HEK293 (cell line): Measurements from ENCODE around the gene HS1BP3.

Source experiments
- CTCF ChIA-PET: fragments of 350-600 bp; formaldehyde crosslinking; extraction: SDS; loops from one replicate; lab custom pipeline; 2021; ENCODE audit warnings: antibody characterized with exemption; lab: Yijun Ruan, JAX
- POLR2A ChIA-PET: fragments of 300-600 bp; formaldehyde crosslinking; extraction: SDS; loops from one replicate; lab custom pipeline; 2020; ENCODE audit warnings: antibody characterized with exemption, inconsistent platforms; lab: Yijun Ruan, JAX
- H3K27ac ChIP-seq: fragments of 200-500 bp; sonication (Bioruptor generic); 2 replicates; pipeline ENCODE4 v1.5.1; 2014; ENCODE audit warnings: low read depth, low read length, control low read depth, inconsistent platforms; ENCODE audit errors: extremely low read depth
- H3K36me3 ChIP-seq, 2 experiments: fragments of 200-500 bp in 1 of 2; sonication (Bioruptor generic) in 1 of 2; 1 replicate in 1 of 2; 2 replicates in 1 of 2; pipeline ENCODE4 v1.5.1; 2014 to 2017; ENCODE audit warnings: inconsistent platforms in 2 of 2, low read length in 2 of 2; ENCODE audit not compliant: control insufficient read depth in 2 of 2, insufficient read depth in 1 of 2
- H3K4me1 ChIP-seq: fragments of 200-500 bp; sonication (Bioruptor generic); 2 replicates; pipeline ENCODE4 v1.5.1; 2014; ENCODE audit warnings: mild to moderate bottlenecking, low read length, inconsistent platforms; ENCODE audit not compliant: control insufficient read depth, insufficient read depth
- H3K4me3 ChIP-seq: 2 replicates; pipeline ENCODE4 v1.5.1; 2011; ENCODE audit warnings: low read depth, mild to moderate bottlenecking, control low read depth, low read length, moderate library complexity
- H3K9me3 ChIP-seq: fragments of 200-500 bp; sonication (Bioruptor generic); 2 replicates; pipeline ENCODE4 v1.5.1; 2014; ENCODE audit warnings: low read depth, low read length, inconsistent platforms; ENCODE audit not compliant: control insufficient read depth, insufficient read depth
- BCL11B ChIP-seq: fragments of 450-650 bp; formaldehyde crosslinking; IDR thresholded peaks from 2 replicates; pipeline ENCODE4 v1.5.1; 2016; ENCODE audit warnings: low read depth, missing biosample characterization, missing genetic modification characterization
- CTCF ChIP-seq: fragments of 450-650 bp; formaldehyde crosslinking; IDR thresholded peaks from 2 replicates; pipeline ENCODE4 v1.5.1; 2016; ENCODE audit warnings: missing biosample characterization, missing genetic modification characterization
- EGR2 ChIP-seq: fragments of 450-650 bp; formaldehyde crosslinking; IDR thresholded peaks from 2 replicates; pipeline ENCODE4 v1.5.1; 2016; ENCODE audit warnings: low read depth, missing biosample characterization, missing genetic modification characterization
- HOXD13 ChIP-seq: sonication (generic); formaldehyde crosslinking; IDR thresholded peaks from 2 replicates; pipeline ENCODE4 v1.8.0; 2022; ENCODE audit warnings: missing genetic modification reagents, borderline replicate concordance
- KLF10 ChIP-seq: fragments of 450-650 bp; IDR thresholded peaks from 2 replicates; pipeline ENCODE4 v1.5.1; 2018; ENCODE audit warnings: missing biosample characterization, mild to moderate bottlenecking, missing genetic modification characterization
- REST ChIP-seq: fragments of 450-650 bp; formaldehyde crosslinking; IDR thresholded peaks from 2 replicates; pipeline ENCODE4 v1.5.1; 2016; ENCODE audit warnings: missing biosample characterization, missing genetic modification characterization
- ZNF140 ChIP-seq: fragments of 450-650 bp; formaldehyde crosslinking; IDR thresholded peaks from 2 replicates; pipeline ENCODE4 v1.5.1; 2016; ENCODE audit warnings: missing biosample characterization, missing genetic modification characterization
- ZNF148 ChIP-seq: fragments of 450-650 bp; formaldehyde crosslinking; IDR thresholded peaks from 2 replicates; pipeline ENCODE4 v1.5.0; 2017; ENCODE audit warnings: missing biosample characterization, missing genetic modification characterization, borderline replicate concordance
- ZNF157 ChIP-seq: fragments of 450-650 bp; formaldehyde crosslinking; IDR thresholded peaks from 2 replicates; pipeline ENCODE4 v1.5.1; 2016; ENCODE audit warnings: missing biosample characterization, missing genetic modification characterization
- ZNF324 ChIP-seq: fragments of 450-650 bp; formaldehyde crosslinking; IDR thresholded peaks from 2 replicates; pipeline ENCODE4 v1.5.1; 2016; ENCODE audit warnings: missing biosample characterization, missing genetic modification characterization
- ZNF394 ChIP-seq: fragments of 450-650 bp; formaldehyde crosslinking; IDR thresholded peaks from 2 replicates; pipeline ENCODE4 v1.5.1; 2016; ENCODE audit warnings: missing biosample characterization, missing genetic modification characterization, mild to moderate bottlenecking, moderate library complexity, borderline replicate concordance
- ZNF555 ChIP-seq: fragments of 450-650 bp; formaldehyde crosslinking; conservative IDR thresholded peaks from 2 replicates; pipeline ENCODE4 v1.5.1; 2017; ENCODE audit warnings: missing biosample characterization, mild to moderate bottlenecking, missing genetic modification characterization, inconsistent platforms
- ZNF654 ChIP-seq: fragments of 450-650 bp; formaldehyde crosslinking; IDR thresholded peaks from 2 replicates; pipeline ENCODE4 v1.5.1; 2016; ENCODE audit warnings: low read depth, missing biosample characterization, missing genetic modification characterization
- ZNF660 ChIP-seq: fragments of 450-650 bp; IDR thresholded peaks from 2 replicates; pipeline ENCODE4 v1.5.1; 2018; ENCODE audit warnings: missing biosample characterization, mild to moderate bottlenecking, missing genetic modification characterization
- ZNF76 ChIP-seq: fragments of 450-650 bp; formaldehyde crosslinking; IDR thresholded peaks from 2 replicates; pipeline ENCODE4; 2016; ENCODE audit warnings: low read depth, missing biosample characterization, missing genetic modification characterization, borderline replicate concordance
- TF ChIP-seq, protein P1 (sequence below): fragments of 450-650 bp; formaldehyde crosslinking; IDR thresholded peaks from 2 replicates; pipeline ENCODE4; 2016; ENCODE audit warnings: missing biosample characterization, missing genetic modification characterization

Gene HS1BP3

DNA sequence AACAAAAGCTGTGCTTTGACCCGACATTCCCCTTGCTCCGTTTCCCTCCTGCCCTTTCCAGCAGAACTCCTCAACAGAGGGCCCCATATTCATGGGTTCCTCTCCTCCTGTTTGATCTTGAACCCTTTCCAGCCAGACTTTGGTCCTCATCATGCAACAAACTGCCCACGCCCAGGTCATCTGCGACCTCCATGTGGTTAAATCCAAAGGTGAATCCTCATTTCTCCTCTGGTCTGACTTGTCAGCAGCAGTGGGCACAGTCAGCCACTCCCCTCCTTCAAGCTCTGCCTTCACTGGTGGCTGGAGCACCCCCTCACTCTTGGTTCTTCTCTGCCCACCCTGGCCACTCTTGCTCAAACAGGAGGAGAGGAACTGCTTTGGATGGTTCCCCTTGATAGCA lies 2.7 kb downstream of the HS1BP3 start:
- TF ChIP-seq REST (tag by site-specific recombination) (no peak), ZNF324 (tag by site-specific recombination) (no peak)
- Histone ChIP-seq H3K27ac (no peak overlapping the region), H3K4me3 (no peak overlapping the region), H3K4me1 (no peaks in the 10 kb centered on the region), H3K36me3 (peaks cover 0 to 38% of the 10 kb centered on the region in 2 experiments; a peak in 1 of 3 replicates), H3K9me3 (no peaks in the 10 kb centered on the region)
- POLR2A ChIA-PET: interaction anchor here (5.9 kb wide), 1 partner anchor 201 kb away, joined by 51 read pairs; the partner anchor contains the start of gene RHOB
- CTCF ChIA-PET: interaction anchor here (0.6 to 5.6 kb wide), 7 partner anchors 11 to 270 kb away, joined by 3 to 57 read pairs (median 4); no protein-coding TSS in a partner anchor

DNA sequence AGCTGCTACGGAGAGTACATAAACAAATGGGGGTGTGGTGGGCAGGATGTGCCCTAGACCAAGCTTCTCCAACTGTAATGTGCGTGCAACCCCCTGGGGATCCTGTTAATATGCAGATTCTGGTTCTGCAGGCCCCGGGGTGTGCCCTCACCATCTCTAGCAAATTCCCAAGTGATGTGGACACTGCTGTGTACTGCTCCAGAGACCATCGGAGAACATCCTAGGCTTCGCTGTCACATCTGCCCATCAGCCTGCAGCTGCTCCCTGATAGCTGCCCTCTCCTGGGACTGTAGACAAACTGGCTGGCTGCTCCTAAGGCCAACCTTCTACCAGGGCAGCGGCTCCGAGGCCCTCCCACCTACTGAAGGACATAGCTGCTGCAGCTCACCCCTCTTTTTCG lies 3.2 kb downstream of the HS1BP3 start:
- CTCF ChIA-PET: interaction anchor here (1.4 to 1.7 kb wide), 2 partner anchors 11 to 12 kb away, joined by 4 to 7 read pairs; no protein-coding TSS in a partner anchor
- H3K27ac ChIP-seq: no peak overlapping the region

More for the DNA sequence above, 3.2 kb downstream of the HS1BP3 start:
- no peak for TF ChIP-seq ZNF654 (tag by site-specific recombination)
- TF ChIP-seq CTCF (tag by site-specific recombination): no peak
- TF ChIP-seq ZNF394: no peak
- no peak for TF ChIP-seq ZNF555 (tag by site-specific recombination)
- no peak for TF ChIP-seq ZNF660 (tag by site-specific recombination)
- no peak for TF ChIP-seq ZNF157 (tag by site-specific recombination)
- TF ChIP-seq ZNF140 (tag by site-specific recombination): no peak
- TF ChIP-seq HOXD13 (CRISPR knock-in tag): no peak
- no peak for TF ChIP-seq ZNF76 (tag by site-specific recombination)
- no peak for TF ChIP-seq ZNF148 (tag by site-specific recombination)
- no peak for TF ChIP-seq BCL11B (tag by site-specific recombination)
- no peak for TF ChIP-seq KLF10 (tag by site-specific recombination)
- TF ChIP-seq, protein P1, sequence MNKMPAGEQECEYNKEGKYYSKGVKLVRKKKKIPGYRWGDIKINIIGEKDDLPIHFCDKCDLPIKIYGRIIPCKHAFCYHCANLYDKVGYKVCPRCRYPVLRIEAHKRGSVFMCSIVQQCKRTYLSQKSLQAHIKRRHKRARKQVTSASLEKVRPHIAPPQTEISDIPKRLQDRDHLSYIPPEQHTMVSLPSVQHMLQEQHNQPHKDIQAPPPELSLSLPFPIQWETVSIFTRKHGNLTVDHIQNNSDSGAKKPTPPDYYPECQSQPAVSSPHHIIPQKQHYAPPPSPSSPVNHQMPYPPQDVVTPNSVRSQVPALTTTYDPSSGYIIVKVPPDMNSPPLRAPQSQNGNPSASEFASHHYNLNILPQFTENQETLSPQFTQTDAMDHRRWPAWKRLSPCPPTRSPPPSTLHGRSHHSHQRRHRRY (tag by site-specific recombination): no peak
- TF ChIP-seq EGR2 (tag by site-specific recombination): no peak
- Histone ChIP-seq H3K9me3 (no peaks in the 10 kb centered on the region), H3K4me3 (no peak overlapping the region), H3K36me3 (peaks cover 0 to 41% of the 10 kb centered on the region in 2 experiments; a peak in 1 of 3 replicates), H3K4me1 (no peaks in the 10 kb centered on the region)
- POLR2A ChIA-PET: interaction anchor here (5.9 kb wide), 1 partner anchor 200 kb away, joined by 51 read pairs; the partner anchor contains the start of gene RHOB
